GM19452 (cell line): ENCODE measurements around the gene DAPL1.
A peak's percentile ranks its signal among the peaks of the same experiment; 100 is the strongest.

ENCODE experiments used
- ATAC-seq: cut with Tn5 transposase; IDR thresholded peaks from one replicate; pipeline ENCODE4 v1.9.1; 2021; ENCODE audit not compliant: unreplicated experiment

The DAPL1 gene, protein sequence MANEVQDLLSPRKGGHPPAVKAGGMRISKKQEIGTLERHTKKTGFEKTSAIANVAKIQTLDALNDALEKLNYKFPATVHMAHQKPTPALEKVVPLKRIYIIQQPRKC

GRCh38 chr2:158795195-158795924, at the start of gene DAPL1:
Gene DAPL1 (plus strand): TSS chr2:158795317. CDS start chr2:158795373, 56 bp downstream.
- ATAC-seq: no peak

DNA sequence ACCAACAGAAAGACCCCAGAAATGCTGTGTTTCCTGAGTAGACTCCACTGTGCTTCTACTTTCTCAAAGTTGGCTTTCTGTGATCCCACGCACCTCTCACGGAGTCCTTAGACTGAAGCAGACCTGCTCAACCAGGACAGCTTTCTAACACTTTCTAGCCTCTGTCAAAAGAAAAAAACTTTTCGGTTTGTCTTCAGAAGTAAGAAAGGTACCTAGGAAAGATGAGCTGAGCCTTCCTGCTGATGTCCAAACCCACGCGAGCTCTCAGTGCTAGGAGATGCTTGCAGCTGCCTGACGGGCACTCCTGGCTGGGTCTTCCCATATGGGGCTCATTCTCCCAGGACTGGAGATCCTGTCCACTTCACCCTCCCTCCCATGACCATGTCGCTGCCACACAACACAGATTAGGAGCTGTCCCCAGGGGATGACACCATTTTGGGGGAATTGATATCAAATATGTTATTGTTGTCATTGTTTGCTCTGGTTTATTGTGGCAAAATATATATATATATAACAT, 49.2 kb upstream of the DAPL1 start:
- ATAC-seq: no peak

DNA sequence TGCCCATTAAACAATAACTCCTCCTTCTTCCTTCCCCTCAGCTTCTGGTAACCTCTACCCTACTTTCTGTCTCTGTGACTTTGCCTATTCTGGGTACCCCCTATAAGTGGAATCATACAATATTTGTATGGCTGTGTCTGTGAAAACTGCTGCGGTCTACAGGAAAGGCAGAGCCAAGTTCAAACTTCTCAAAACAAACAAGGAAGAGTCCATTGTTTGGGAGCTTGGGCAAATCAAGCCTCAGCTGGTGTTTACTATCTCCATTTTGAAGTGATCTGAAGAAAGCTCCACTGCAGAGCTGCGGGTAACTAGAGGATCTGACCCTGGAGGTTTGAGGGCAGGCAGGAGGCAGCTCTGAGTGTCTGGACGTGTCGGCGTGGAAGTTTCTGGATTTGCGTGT, 48.6 kb upstream of the DAPL1 start:
- ATAC-seq: no peak

- ATAC-seq: no peak
Measured at GRCh38 chr2:158747281-158747680, 47.8 kb upstream of the DAPL1 start.

DNA sequence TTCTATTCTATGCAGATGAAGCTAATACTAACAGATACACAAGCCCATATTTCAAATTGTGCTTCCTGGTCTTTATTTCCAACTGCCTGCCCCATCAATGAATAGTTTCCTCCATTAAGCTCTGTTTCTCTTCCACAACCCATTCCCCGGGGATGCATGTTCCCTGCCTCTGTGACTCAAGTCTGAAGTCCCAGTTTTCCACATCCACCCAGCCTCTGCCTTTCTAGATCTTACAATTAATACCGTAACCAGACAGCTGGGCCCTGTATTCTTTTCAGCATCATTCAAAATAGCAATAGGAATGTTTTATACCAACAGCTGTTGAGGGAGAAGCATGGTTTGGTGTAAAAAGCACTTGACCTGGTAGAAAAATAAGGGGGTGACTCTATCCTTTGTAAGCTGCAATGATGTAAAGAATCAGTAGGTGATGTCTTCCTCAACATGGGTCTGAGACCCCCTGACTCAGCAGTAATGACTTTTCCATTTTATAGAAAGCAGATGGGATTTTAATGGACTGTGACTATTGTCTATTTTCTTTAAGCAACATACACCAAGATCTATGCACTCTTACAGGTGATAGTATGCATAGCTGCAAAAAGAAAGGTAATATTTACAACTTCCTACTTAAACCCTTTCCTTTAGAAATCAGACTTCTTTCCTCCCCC, 46.1 kb upstream of the DAPL1 start:
- no peak for ATAC-seq

GRCh38 chr2:158750458-158751125, 44.5 kb upstream of the DAPL1 start:
- no peak for ATAC-seq

GRCh38 chr2:158753641-158754611, 41.2 kb upstream of the DAPL1 start:
- peak; percentile 77 for ATAC-seq

- ATAC-seq: no peak
Measured at GRCh38 chr2:158755310-158756087, 39.6 kb upstream of the DAPL1 start.

GRCh38 chr2:158756331-158756730, 38.8 kb upstream of the DAPL1 start:
- no peak for ATAC-seq

- ATAC-seq: no peak
Measured at GRCh38 chr2:158756976-158757375, 38.1 kb upstream of the DAPL1 start.

DNA sequence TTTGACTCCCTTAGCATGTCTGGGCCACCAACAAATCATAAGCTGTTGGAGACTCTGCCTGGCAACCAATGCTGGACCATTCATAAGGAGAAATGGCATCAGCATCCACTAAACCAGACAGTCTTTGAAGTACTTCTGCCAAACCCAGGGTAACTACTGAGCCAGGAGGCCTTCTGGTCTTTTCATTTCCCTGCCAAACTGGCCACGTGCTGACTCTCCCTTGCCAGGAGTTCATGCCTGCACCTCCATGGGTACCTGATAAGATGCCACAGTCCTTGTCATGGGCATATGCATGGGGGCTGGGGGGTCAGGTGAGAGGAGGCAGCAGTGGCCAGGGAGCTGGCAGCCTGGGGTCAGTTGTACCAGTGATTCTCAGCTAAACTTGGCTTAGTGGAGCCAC, 34.2 kb upstream of the DAPL1 start:
- ATAC-seq: no peak

- ATAC-seq: no peak
Measured at GRCh38 chr2:158761621-158762020, 33.5 kb upstream of the DAPL1 start.

GRCh38 chr2:158762336-158762735, 32.8 kb upstream of the DAPL1 start:
- no peak for ATAC-seq

DNA sequence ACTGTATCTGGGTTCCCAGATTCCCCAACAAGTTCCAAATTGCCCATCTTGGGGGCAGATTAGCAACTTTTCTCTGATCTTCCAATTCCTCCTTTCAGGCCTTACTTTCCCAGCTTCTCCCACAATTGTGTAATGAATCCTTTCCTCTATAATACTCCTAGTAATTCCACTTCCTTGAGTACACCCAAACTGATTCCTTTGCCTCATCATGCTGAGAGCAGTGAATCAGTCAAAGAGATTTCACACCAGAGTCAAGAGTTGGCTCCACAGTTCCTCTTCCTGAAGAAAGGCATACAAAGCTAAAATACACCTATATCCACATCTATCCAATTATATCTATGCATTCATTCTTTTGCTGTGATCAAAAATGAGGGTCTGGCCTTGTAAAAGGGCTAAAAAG, 28.6 kb upstream of the DAPL1 start:
- ATAC-seq: no peak

DNA sequence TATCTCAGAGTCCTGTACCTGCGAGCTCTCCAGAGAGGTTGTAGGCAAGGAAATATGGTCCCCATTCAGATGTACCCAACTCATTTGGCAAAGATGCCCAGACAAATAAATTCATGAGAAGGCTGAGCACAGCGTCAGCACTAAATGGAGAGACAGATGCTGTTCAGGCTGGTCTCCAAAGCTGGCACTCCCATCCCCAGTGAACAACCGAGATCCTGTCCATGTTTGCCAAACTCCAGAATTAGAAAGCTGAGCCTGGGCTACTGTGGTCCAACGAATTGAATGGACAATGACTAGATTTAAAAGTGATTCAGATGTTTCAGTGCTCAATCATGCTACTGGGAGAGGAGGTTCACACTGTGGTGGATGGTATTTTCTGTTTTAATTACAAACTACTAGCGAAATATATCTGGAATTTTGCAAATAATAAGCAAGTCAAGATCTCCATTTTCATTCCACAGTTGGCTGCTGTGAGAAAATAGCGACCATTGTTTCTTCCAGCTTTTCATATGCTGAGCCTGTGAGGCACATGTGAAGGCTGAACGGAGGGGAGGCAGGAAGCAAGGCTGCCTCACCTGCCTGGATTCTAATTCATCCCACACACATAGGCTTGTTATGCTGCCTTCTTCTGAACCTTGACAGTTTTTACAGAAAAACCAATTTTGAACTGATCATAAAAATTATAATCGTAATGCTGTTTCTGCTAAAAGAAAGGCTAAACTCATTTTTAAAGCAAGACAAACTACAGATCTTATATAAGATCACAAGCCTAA, 22.6 kb upstream of the DAPL1 start:
- ATAC-seq: no peak

DNA sequence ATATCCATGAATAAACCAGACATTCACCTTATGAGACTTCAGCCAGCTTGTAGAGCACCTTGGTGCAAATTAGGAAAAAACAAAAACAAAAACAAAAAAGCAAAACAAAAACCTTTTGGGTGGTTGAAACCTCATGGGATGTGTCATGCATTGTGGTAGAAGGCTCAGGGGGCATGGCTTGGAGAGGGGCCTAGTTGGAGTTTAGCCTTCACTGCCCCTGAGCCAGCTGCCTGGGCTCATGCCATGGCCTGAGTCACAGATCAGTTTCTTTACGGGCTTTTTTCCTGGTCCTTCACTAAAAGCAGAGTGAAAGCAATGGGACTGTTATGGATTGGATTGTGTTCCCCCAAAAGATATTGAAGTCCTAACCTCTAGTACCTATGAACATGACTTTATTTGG, 22.0 kb upstream of the DAPL1 start:
- no peak for ATAC-seq

GRCh38 chr2:158774681-158775080, 20.4 kb upstream of the DAPL1 start:
- no peak for ATAC-seq

DNA sequence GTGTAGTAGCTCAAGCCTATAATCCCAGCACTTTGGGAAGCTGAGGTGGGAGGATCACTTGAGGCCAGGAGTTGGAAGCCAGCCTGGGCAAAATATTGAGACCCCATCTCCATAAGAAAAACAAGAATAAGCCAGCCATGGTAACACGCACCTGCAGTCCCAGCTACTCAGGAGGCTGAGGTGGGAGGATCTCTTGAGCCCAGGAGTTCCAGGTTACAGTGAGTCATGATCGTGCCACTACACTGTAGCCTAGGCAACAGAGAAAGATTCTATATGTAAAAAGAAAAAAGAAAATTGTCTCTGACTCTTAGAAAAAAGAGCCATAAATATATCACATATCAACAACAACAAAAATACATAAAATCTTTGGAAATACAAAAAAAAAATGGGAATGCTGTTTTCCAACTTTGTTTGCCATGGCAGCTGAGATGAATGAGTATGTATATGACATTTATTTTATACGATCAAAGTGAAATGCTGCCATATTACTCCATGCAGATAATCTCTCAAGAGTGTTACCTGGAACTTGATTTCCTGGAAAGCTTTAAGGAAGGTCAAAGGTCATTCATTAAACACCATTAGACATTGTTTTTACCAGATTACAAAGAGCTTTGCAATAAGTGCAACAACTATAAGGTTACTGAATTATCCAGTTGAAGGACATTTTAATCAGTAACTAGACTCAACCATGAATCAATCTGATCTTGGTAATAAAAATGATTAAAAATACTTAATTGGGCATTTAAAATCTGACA, 19.7 kb upstream of the DAPL1 start:
- no peak for ATAC-seq
